ENCODE results near the gene PAPPA2.

GRCh38 chr1:176752505-176752904, 289.5 kb downstream of the PAPPA2 start:
- TF ChIP-seq, protein P1, sequence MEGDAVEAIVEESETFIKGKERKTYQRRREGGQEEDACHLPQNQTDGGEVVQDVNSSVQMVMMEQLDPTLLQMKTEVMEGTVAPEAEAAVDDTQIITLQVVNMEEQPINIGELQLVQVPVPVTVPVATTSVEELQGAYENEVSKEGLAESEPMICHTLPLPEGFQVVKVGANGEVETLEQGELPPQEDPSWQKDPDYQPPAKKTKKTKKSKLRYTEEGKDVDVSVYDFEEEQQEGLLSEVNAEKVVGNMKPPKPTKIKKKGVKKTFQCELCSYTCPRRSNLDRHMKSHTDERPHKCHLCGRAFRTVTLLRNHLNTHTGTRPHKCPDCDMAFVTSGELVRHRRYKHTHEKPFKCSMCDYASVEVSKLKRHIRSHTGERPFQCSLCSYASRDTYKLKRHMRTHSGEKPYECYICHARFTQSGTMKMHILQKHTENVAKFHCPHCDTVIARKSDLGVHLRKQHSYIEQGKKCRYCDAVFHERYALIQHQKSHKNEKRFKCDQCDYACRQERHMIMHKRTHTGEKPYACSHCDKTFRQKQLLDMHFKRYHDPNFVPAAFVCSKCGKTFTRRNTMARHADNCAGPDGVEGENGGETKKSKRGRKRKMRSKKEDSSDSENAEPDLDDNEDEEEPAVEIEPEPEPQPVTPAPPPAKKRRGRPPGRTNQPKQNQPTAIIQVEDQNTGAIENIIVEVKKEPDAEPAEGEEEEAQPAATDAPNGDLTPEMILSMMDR (IDR thresholded peaks at IDR 0.05), result no peak
- no peak for TF ChIP-seq EZH2 (IDR thresholded peaks at IDR 0.05; ENCODE audit: borderline replicate concordance, insufficient read depth, low read depth, low read length, poor library complexity, severe bottlenecking)

All from B cell (primary cell).